ENCODE data around the gene MEAF6.
"Not testable (repeated sequence)": the region's sequence is repeated elsewhere in the genome, so short reads cannot be mapped to it uniquely, and the experiment has no call there.

MEAF6 gene

GRCh38 chr1:37514350-37515184 is at the start of gene MEAF6:
MEAF6 (minus strand) TSS chr1:37514766; CDS start chr1:37514746, 20 bp downstream.
- peak; percentile 91 to 96 (median 94) for DNase-seq

- DNase-seq: no peak
These were observed 48.4 kb upstream of the MEAF6 start for GRCh38 chr1:37562984-37563383.

GRCh38 chr1:37561133-37562132 is 46.9 kb upstream of the MEAF6 start:
- DNase-seq: peak in 1 of 3 experiments; percentile 10

GRCh38 chr1:37560401-37561132 is 46.0 kb upstream of the MEAF6 start:
- DNase-seq: no peak

GRCh38 chr1:37559957-37560379 is 45.4 kb upstream of the MEAF6 start:
- not testable (repeated sequence) for DNase-seq

GRCh38 chr1:37559080-37559479 is 44.5 kb upstream of the MEAF6 start:
- no peak for DNase-seq

DNA sequence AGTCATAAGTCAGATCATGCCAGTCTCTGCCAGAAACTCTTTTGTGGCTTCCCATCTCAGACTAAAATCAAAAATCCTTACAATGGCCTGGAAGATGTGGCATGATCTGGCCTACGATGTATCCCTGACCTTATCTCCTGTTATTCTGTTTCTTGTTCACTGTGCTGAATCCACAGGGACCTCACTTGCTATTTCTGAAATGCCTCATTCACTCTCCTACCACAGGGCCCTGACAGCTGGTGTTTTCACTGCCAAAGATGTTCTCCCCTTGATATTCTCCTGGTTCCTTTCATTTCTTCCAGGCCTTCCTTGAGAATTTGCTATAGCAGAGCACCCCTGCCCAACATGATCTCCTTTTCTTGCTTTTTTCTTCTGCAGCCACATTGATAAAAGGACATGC is 43.8 kb upstream of the MEAF6 start:
- no peak for DNase-seq

DNA sequence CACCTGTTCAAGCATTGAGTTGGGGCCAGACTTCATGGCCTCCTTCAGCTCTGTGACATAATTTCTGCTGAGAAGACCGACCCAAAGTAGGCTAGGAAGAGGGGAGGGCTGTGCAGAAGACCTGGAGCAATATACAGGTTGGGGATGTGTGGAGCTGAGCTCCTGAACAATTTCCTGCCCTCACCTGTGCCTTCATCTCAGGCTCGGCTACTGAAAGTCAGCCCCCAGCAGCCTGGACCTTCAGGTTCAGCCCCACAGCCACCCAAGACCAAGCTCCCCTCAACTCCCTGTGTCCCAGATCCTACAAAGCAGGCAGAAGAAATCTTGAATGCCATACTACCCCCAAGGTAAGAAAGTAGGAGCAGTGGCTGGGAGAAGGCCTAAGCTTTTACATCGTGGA is 42.8 kb upstream of the MEAF6 start:
- no peak for DNase-seq

GRCh38 chr1:37556712-37557196 is 42.2 kb upstream of the MEAF6 start, which contains the start of gene DNALI1:
DNALI1 (plus strand) TSS chr1:37556940; CDS start chr1:37556995, 55 bp downstream.
- peak; percentile 88 to 96 (median 89) for DNase-seq

GRCh38 chr1:37553927-37554808 is 39.6 kb upstream of the MEAF6 start, which contains the start of gene SNIP1:
SNIP1 (minus strand) TSS chr1:37554293; CDS start chr1:37554229, 64 bp downstream.
- peak; percentile 85 to 94 (median 90) for DNase-seq

DNA sequence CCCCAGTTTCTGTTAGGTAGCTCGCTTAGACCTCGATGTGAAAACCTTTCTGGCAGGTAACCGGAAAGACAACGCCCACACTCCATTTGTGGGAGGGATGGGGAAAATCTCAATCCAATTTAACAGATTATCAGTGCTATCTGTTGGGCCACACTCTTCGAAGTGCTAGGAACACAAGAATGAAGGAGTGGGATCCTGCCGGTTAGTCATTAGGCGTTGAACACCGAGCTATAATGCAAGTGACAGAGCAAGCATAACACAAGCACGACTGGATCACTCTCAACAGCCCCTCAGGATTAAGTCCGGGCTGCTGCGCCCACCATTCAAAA is 39.0 kb upstream of the MEAF6 start:
- DNase-seq: no peak

DNA sequence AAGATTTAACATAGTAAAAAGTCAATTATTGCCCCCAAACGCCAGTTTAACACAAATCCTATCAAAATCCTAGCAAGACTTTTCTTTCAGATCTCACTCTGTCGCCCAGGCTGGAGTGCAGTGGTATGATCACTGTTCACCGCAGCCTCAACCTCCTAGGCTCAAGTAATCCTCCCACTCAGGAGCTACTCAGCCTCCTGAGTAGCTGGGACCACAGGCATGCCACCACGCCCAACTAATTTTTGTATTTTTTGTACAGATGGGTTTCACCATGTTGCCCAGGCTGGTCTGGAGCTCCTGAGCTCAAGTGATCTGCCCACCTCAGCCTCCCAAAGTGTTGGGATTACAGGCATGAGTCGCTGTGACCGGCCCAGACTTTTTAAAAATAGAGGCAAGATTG is 34.8 kb upstream of the MEAF6 start:
- DNase-seq: no peak

- no peak for DNase-seq
These were observed 30.5 kb upstream of the MEAF6 start for GRCh38 chr1:37545019-37545418.

DNA sequence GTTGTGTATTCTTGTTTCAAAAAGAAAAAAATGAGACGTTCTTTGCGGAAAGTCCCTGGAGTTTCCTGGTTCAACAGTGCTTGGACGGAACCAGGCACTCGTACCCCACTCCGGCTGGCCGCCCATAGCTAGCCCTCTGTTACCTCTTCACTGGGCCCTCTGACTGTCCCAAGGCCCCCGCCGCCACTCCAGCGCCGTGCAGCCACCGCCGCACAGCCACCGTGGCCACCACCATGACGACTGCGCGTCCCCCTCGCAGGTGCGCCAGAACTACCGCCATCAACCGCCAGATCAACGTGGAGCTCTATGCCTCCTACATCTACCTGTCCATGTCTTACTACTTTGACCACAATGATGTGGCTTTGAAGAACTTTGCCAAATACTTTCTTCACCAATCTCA is 30.0 kb upstream of the MEAF6 start:
- DNase-seq: no peak

- DNase-seq: no peak
These were observed 25.6 kb upstream of the MEAF6 start for GRCh38 chr1:37540036-37540785.

DNA sequence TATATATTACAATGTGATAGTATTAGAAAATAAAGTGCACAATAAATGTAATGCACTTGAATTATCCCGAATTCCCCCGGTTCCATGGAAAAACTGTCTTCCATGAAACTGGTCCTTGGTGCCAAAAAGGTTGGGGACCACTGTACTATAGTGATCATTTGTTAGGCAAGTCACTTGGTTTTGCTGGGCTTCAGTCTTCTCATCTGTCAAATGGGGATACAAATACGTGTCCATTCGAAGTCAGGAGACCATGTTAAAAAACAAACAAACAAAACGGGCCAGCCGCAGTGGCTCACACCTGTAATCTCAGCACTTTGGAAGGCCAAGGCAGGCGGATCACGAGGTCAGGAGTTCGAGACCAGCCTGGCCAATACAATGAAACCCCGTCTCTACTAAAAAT is 24.6 kb upstream of the MEAF6 start:
- not testable (repeated sequence) for DNase-seq

- no peak for DNase-seq
These were observed 22.8 kb upstream of the MEAF6 start for GRCh38 chr1:37537378-37537777.

DNA sequence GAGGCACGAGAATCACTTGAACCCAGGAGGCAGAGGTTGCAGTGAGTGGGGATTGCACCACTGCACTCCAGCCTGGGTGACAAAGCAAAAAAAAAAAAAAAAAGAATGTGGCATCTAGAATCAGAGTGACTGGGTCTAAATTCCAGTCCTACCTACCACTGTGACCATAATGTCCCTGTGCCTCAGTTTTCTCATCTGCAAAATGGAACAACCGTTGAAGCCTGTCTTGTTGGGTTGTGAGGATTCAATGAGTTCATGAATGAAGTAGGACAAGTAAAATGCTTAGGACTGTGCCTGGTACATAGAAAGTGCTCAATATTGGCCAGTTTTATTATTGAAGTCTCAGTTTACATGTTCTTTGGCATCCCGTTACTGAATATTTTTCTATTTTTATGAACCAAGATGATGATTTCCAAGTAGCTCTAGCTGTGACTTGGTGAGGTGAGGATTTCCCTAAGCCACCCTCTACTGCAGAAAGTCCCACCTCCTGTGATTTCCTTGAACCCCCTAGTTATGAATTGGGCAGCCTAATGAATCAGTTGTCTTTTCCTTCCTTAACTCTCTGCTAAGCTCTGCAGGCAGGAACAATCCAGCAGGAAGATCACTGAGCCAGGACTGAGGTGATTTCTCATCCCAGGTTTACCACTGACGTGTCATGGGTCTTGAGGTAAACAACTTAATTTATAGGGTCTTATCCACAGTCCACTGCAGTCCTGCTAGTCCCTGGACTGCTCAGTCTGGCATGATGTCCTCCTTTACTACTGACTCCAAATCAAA is 18.9 kb upstream of the MEAF6 start:
- DNase-seq: no peak

- not testable (repeated sequence) for DNase-seq
These were observed 18.0 kb upstream of the MEAF6 start for GRCh38 chr1:37532418-37533156.
